Fibroblast of villous mesenchyme (primary cell): Measurements from ENCODE around the gene FGFR3. TPM values are rescaled to one million over a fixed set of nuclear protein-coding genes. Genes with fewer than 3 reads are reported as not detected.

ENCODE experiments used
- DNase-seq: peaks from one replicate; pipeline ENCODE4 v3.0.0-alpha.2; 2010; ENCODE audit warnings: low read depth
- H3K4me3 ChIP-seq: 2 replicates; pipeline ENCODE4 v1.5.1; 2011; ENCODE audit warnings: low read depth, mild to moderate bottlenecking, low read length
- total RNA-seq: library from RNA; depleted of rRNA; stranded (reverse); fragments of >200 nt; gene quantifications from 2 replicates; pipeline ENCODE4 v1.2.3, GENCODE V29; 2012
- TF ChIP-seq, protein P1 (sequence below): IDR thresholded peaks from 2 replicates; pipeline ENCODE4 v1.5.1; 2012; ENCODE audit warnings: low read depth, mild to moderate bottlenecking, low read length; ENCODE audit not compliant: insufficient read depth

The FGFR3 gene
- total RNA-seq, 1 donor: 0.86 TPM

DNA sequence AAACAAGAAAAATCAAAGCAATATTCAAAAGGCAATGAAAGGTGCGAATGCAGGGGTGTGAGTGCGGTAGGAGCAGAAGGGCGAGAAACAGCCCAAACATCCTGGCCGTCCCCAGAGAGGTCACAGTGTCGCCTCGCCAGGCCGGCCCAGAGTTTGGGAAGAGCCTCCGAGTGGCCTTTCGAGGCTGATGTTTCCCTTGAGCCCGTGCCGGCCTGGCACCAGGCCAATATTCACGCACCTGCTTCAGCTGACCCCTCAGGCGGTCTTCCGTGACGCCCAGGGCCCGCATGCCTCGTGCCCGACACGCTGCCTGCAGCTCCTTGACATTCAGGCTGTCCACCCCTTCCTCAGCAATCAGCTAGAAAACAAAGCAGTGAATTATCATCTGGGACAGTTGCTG lies 32.2 kb downstream of the FGFR3 start:
- no peak overlapping the region for H3K4me3 ChIP-seq
- TF ChIP-seq, protein P1, sequence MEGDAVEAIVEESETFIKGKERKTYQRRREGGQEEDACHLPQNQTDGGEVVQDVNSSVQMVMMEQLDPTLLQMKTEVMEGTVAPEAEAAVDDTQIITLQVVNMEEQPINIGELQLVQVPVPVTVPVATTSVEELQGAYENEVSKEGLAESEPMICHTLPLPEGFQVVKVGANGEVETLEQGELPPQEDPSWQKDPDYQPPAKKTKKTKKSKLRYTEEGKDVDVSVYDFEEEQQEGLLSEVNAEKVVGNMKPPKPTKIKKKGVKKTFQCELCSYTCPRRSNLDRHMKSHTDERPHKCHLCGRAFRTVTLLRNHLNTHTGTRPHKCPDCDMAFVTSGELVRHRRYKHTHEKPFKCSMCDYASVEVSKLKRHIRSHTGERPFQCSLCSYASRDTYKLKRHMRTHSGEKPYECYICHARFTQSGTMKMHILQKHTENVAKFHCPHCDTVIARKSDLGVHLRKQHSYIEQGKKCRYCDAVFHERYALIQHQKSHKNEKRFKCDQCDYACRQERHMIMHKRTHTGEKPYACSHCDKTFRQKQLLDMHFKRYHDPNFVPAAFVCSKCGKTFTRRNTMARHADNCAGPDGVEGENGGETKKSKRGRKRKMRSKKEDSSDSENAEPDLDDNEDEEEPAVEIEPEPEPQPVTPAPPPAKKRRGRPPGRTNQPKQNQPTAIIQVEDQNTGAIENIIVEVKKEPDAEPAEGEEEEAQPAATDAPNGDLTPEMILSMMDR: no peak
- DNase-seq: no peak

DNA sequence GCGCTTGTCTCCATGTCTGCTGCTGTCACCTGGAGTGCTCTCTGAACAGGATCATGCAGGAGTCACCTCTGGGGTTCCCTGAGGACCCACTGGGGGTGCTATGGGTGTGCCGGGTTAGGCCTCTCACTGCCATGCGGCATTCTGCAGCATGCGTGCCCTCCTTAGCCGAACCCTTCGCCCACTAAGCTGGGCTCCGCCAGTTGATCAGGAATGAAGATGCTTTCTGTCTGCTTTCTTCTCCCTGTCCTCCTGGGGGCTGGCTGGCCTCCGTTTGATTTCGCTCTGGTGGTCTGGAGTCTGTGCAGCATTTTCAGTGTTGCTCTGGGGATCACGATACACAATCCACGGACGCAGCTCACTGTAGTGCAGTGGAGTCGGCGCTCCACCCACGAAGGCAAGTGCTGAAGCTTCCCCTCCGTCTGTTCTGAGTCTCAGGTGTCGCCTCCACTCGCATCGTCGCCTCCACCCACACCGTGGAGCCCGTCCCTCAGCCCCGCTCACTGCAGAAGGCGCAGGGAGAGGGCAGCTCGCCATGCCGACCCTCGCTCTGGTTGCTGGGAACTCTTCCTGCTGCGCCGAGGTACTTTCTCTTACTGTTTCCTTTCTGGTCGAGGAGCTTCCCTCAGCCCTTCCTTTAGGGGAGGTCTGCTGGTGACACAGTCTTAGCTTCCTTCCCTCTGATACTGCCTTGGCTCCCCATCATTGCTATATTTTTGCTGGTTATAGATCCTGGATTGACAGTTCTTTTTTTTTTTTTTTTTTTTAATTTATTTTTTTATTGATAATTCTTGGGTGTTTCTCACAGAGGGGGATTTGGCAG lies 33.6 kb downstream of the FGFR3 start:
- H3K4me3 ChIP-seq: no peak overlapping the region
- TF ChIP-seq, protein P1: no peak
- no peak for DNase-seq

DNA sequence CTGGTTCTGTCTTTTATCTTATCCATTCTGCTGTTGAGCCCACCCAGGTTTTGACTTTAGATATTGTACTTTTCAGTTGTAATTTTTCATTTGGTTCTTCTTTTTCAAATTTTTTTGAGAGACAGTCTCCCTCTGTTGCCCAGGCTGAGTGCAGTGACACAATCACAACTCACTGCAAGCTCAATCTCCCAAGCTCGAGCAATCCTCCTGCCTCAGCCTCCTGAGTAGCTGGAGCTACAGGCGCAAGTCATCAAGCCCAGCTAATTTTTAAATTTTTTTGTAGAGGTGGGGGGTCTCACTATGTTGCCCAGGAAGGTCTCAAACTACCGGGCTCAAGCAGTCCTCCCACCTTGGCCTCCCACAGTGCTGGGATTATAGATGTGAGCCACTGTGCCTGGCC lies 37.1 kb downstream of the FGFR3 start:
- H3K4me3 ChIP-seq: no peak overlapping the region
- TF ChIP-seq, protein P1: no peak
- no peak for DNase-seq

DNA sequence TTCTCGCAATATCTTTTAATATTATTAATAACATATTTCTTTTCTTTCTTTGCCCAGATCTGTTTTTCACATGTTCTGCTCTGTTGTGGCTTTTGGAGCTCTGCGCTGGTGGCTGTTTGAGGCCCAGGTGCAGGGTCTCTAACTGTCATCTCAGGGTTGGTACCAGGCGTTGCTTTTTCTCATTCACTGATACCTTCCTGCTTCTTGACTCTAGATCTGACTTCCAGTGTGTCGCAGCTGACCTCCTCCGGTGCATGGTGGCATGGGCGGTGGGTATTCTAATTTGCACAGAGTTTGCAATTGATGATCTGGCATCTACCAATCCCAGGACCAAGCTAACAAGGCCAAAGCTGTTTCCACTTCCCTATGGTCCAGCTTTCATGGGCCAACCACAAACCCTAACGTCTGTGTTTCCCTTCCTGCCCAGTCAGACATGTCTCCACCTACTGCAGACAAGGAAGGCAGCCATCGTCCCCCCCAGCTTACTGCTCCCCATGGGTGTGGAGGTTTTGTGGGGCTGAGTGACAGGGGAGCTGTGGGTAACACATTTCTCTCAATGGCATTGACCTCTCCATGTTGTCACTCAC lies 37.6 kb downstream of the FGFR3 start:
- TF ChIP-seq, protein P1: no peak
- no peak for DNase-seq
- no peak overlapping the region for H3K4me3 ChIP-seq

DNA sequence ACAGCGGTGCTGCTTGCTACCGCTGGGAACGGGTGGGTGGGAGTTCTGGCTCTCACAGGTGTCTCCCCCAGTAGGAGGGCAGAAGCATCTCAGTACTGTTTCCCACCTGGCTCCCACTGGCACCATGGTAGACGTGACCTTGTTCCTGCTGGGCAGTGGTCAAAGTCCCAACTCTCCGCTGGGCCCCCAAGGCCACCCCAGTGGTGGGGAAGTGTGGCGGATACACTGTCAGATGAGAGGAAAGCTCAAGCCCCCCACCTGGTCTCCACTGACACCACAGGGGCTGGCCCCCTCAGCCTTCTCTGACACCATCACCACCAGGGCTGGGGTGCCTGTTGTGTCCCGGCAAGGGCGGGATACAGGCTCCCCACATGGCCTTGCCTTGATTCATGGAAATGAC lies 38.2 kb downstream of the FGFR3 start:
- no peak for DNase-seq
- no peak overlapping the region for H3K4me3 ChIP-seq
- TF ChIP-seq, protein P1: no peak

DNA sequence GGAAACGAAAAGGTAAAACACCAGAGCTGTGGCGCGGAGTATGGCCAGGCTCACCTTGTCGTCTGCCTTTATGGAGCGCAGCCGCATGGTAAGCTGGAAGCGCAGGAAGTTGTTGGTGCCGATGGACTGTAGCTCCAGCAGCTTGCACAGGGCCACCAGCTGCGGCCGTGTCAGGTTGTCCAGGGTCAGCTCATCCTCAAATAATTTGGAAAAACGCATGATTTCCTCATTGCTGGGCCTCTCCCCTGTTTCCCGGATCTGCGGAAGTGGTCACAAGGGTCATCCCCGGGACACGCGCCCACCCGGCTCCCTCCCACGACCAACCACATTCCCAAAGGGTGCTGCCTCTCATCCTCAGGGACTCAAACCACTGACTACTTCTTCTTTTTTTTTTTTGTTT lies 39.6 kb downstream of the FGFR3 start:
- no peak for DNase-seq
- TF ChIP-seq, protein P1: no peak
- no peak overlapping the region for H3K4me3 ChIP-seq
